OCI-LY3 (cell line): ENCODE measurements around the gene ABO.

Experiments
- CTCF ChIP-seq: fragments of 200-600, 300-600 bp; sonication (generic); IDR thresholded peaks from 2 replicates; pipeline ENCODE4 v1.5.1; 2014; ENCODE audit warnings: antibody characterized with exemption, low read length, low read depth
- EZH2phosphoT487 ChIP-seq: fragments of 200-600 bp; shearing (Covaris generic); IDR thresholded peaks from 2 replicates; pipeline ENCODE4 v1.6.1; 2018; ENCODE audit warnings: antibody characterized with exemption, mixed run types, low read depth

DNA sequence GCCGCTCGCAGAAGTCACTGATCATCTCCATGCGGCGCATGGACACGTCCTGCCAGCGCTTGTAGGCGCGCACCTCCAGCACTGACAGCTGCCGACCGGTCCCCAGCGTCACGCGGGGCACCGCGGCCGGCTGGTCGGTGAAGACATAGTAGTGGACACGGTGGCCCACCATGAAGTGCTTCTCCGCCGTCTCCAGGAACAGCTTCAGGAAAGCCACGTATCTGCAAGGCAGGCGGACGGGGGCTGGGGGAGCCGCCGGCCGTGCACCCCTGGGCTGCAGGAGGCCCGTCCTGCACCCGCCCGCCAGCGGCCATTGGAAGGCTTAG, 18.9 kb downstream of the ABO start:
- TF ChIP-seq CTCF, result no peak
- no peak for TF ChIP-seq EZH2phosphoT487
